Measurements from ENCODE around the gene CLCN6.

CLCN6 gene

DNA sequence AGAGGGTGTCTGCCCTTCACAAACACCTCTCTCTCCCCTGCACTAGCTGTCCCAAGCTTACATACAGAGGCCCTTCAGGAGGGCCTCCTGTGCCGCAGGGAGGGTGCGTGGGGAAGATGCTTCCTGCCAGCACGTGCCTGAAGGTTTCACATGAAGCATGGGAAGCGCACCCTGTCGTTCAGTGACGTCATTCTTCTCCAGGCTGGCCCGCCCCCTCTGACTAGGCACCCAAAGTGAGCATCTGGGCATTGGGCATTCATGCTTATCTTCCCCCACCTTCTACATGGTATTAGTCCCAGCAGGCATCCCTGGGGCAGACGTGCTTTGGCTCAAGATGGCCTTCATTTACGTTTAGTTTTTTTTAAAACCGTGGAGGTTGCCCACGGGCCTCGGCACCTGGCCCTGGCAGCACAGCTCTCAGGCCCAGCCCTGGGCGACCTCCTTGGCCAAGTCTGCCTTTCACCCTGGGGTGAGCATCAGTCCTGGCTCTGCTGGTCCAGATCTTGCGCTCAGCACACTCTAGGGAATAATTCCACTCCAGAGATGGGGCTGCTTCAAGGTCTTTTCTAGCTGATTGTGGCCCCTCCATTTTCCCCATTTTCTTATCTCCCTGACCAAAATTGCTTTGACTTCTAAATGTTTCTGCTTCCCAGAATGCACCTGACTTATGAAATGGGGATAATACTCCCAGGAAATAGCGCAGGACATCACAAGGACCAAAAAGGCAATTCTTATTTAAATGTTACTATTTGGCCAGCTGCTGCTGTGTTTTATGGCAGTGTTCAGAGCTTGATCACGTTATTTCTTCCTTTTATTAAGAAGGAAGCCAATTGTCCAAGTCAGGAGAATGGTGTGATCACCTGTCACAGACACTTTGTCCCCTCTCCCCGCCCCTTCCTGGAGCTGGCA lies 35.5 kb downstream of the CLCN6 start:
- TF ChIP-seq, protein P1, sequence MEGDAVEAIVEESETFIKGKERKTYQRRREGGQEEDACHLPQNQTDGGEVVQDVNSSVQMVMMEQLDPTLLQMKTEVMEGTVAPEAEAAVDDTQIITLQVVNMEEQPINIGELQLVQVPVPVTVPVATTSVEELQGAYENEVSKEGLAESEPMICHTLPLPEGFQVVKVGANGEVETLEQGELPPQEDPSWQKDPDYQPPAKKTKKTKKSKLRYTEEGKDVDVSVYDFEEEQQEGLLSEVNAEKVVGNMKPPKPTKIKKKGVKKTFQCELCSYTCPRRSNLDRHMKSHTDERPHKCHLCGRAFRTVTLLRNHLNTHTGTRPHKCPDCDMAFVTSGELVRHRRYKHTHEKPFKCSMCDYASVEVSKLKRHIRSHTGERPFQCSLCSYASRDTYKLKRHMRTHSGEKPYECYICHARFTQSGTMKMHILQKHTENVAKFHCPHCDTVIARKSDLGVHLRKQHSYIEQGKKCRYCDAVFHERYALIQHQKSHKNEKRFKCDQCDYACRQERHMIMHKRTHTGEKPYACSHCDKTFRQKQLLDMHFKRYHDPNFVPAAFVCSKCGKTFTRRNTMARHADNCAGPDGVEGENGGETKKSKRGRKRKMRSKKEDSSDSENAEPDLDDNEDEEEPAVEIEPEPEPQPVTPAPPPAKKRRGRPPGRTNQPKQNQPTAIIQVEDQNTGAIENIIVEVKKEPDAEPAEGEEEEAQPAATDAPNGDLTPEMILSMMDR (IDR thresholded peaks at IDR 0.05; ENCODE audit: insufficient read depth, low read length, missing control alignments), result no peak
- no peak for DNase-seq (ENCODE audit: low read depth, low spot score)
- no peak overlapping the region for H3K4me3 ChIP-seq (ENCODE audit: low read depth, low read length)
- ChIA-PET POLR2A (interaction anchor here (0.8 kb wide), 1 partner anchor 67 kb away, joined by 3 read pairs; no protein-coding TSS in a partner anchor), CTCF (interaction anchor here (1.1 to 8.9 kb wide), 9 partner anchors 7 to 125 kb away, joined by 3 to 86 read pairs (median 5); no protein-coding TSS in a partner anchor)

DNA sequence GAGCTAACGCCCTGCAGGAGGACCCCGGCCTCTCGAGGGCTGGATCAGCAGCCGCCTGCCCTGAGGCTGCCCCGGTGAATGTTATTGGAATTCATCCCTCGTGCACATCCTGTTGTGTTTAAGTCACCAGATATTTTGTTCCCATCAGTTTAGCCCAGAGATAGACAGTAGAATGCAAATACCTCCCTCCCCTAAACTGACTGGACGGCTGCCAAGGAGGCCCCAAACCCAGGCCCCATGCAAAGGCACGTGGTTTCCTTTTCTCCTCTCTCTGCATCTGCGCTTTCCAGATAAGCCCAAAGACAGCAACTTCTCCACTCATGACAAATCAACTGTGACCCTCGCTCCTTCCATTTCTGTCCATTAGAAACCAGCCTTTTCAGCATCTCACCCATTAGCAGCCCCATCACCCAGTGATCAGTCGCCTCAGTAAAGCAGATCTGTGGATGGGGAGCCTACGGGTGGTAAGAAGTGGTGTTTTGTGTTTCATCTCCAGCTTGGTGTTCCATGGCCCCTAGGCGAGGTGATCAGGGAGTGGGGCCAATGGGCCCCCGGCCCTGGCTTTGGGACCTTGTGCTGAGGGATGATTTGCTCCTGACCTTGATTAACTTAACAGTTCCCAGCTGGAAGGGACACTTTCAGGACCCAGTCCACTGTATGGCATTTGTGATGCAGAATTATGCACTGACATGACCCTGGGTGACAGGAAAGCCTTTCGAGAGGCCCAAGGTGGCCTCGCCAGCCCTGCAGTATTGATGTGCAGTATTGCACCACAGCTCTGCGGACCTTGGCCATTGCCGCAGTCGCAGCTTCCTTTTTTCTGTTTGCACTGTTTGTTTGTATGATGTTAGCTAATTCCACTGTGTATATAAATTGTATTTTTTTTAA lies 36.4 kb downstream of the CLCN6 start:
- no peak overlapping the region for H3K4me3 ChIP-seq (ENCODE audit: low read depth, low read length)
- TF ChIP-seq, protein P1 (IDR thresholded peaks at IDR 0.05; ENCODE audit: insufficient read depth, low read length, missing control alignments), result no peak
- ChIA-PET CTCF (interaction anchor here (1.5 to 8.9 kb wide), 4 partner anchors 8 to 50 kb away, joined by 3 to 86 read pairs (median 28); no protein-coding TSS in a partner anchor), POLR2A (no interaction called here)
- DNase-seq (ENCODE audit: low read depth, low spot score), result no peak

DNA sequence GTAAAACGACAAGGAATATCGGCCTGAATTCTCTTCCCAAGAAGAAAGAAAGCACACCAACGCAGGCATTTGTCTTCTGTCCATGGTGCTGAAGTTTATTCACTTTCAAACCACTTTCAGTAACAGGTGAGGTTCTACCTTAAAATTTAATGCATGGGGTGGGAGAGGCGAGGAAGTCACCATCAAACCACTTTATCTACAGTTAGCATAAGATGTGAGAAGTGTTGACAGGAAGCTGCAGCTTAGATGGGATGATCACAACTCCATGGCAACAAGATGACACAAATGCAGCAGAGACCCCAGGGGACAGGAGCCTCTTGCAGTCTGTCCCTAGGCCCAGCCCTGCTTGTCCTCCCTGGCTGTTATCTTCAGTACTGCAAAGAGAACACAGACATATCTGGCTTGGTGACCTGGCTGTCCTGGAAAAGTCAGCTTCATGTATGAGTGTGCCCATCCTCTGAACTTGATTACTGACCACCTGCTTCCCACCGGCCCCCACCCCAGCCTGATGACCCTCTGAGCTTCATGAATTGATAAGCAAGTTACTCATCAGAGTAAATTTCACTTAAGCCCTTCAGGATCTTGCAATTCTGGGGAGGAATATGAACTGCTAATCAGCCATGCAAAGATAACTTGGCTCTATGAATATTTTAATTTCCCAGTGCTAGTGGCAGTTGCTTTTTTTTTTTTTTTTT lies 39.8 kb downstream of the CLCN6 start:
- TF ChIP-seq, protein P1 (IDR thresholded peaks at IDR 0.05; ENCODE audit: insufficient read depth, low read length, missing control alignments), result no peak
- DNase-seq (ENCODE audit: low read depth, low spot score), result no peak
- no peak overlapping the region for H3K4me3 ChIP-seq (ENCODE audit: low read depth, low read length)
- ChIA-PET CTCF (no interaction called here), POLR2A (interaction anchor here (1.3 kb wide), 1 partner anchor 64 kb away, joined by 6 read pairs; no protein-coding TSS in a partner anchor)

DNA sequence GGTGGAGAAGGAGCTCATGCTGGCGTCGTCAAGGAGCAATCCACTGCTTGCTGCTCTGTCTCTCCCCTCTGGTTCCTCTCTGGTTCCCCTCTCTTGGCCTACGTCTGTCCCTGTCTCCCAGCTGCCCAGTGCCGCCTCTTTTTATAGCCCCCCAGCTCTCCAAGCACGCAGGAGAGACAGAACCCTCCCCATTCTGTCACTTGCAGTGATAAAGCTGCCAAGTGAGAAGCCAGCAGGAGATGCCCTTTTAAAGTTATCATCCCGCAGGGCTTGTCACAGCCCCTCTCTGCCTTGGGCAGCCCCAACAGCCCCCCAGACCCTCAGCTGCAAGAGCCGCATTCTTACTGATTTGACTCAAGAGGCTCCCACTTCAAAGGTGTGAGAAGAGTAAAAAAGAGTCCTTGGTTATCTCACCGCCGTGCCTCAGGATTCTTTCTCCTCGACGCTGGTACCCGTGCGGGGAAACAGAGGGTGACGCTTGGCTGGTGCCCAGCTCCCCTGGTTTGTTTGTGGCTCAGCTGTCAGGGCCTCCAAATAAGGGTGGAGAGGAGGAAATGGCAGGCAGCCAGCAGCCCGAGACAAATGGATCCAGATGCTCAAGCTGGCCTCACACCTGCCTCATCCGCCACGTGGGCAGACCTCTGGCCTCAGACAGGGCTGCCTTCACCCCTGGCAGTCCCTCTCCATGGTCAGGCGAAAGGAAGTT lies 41.8 kb downstream of the CLCN6 start, which contains the start of gene NPPA:
NPPA (minus strand) TSS at position 117 of the 706 bp plus-strand sequence; CDS start at position 18, 99 bp downstream.
- CTCF ChIA-PET, result interaction anchor here (0.8 to 3.7 kb wide), 3 partner anchors 10 to 811 kb away, joined by 3 to 15 read pairs (median 3); no protein-coding TSS in a partner anchor
- TF ChIP-seq, protein P1 (IDR thresholded peaks at IDR 0.05; ENCODE audit: insufficient read depth, low read length, missing control alignments), result no peak
- POLR2A ChIA-PET, result interaction anchor here (1.4 kb wide), 1 partner anchor 61 kb away, joined by 5 read pairs; no protein-coding TSS in a partner anchor
- H3K4me3 ChIP-seq (ENCODE audit: low read depth, low read length), result no peak within 1 kb of the TSS
- DNase-seq (ENCODE audit: low read depth, low spot score), result no peak

DNA sequence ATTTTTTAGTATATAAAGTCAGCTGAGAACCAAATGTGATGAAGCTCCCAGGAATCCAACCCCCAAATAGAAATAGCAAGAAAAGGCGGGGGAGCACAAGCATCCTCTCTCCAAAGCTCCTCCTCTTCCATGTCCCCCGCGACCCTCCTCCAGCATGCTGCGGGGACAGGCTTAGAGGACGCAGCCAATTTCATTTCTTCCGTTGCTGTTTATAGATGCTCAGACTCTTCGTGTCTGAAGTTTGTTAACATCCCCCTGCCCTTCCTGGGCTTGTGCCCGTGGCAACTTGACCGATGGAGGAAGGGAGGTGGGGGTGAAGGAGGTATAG lies 42.3 kb downstream of the CLCN6 start:
- DNase-seq (ENCODE audit: low read depth, low spot score), result no peak
- CTCF ChIA-PET, result interaction anchor here (0.8 to 3.7 kb wide), 3 partner anchors 11 to 811 kb away, joined by 3 to 15 read pairs (median 3); no protein-coding TSS in a partner anchor
- TF ChIP-seq, protein P1 (IDR thresholded peaks at IDR 0.05; ENCODE audit: insufficient read depth, low read length, missing control alignments), result no peak
- no peak overlapping the region for H3K4me3 ChIP-seq (ENCODE audit: low read depth, low read length)
- POLR2A ChIA-PET, result interaction anchor here (1.4 kb wide), 1 partner anchor 60 kb away, joined by 5 read pairs; no protein-coding TSS in a partner anchor

Data from AG04449 (cell line).